GM23338 (cell line): ENCODE measurements around the gene TAF4B. TPM values are rescaled to one million over a fixed set of nuclear protein-coding genes. Genes with fewer than 3 reads are reported as not detected.

Experiments used
- ATAC-seq: fragments of 200-7000 bp; cut with Tn5 transposase; 3 replicates; pipeline ENCODE4 v1.9.1; 2020
- DNase-seq: peaks from one replicate; pipeline ENCODE4 v3.0.0-alpha.2; 2015; ENCODE audit warnings: low spot score
- H2AFZ ChIP-seq: fragments of 200-600 bp; sonication (generic); 2 replicates; pipeline ENCODE4 v1.8.0; 2016; ENCODE audit warnings: antibody characterized with exemption, mild to moderate bottlenecking, moderate library complexity
- H3F3A ChIP-seq: fragments of 200-600 bp; sonication (generic); replicated peaks from 2 replicates; pipeline ENCODE4 v1.8.0; 2017; ENCODE audit warnings: antibody characterized with exemption, mixed run types, low read depth
- H3K27ac ChIP-seq: fragments of 200-600 bp; sonication (generic); 2 replicates; pipeline ENCODE4 v1.6.1; 2016; ENCODE audit warnings: low read depth
- H3K27me3 ChIP-seq: fragments of 200-600 bp; sonication (generic); 2 replicates; pipeline ENCODE4 v1.8.0; 2016; ENCODE audit warnings: mild to moderate bottlenecking, mixed run types, moderate library complexity; ENCODE audit not compliant: insufficient read depth
- H3K36me3 ChIP-seq: fragments of 200-600 bp; sonication (generic); 2 replicates; pipeline ENCODE4 v1.8.0; 2016; ENCODE audit warnings: mild to moderate bottlenecking; ENCODE audit not compliant: insufficient read depth
- H3K4me1 ChIP-seq: fragments of 200-600 bp; sonication (generic); 2 replicates; pipeline ENCODE4 v1.8.0; 2016; ENCODE audit warnings: mild to moderate bottlenecking, moderate library complexity; ENCODE audit not compliant: insufficient read depth
- H3K4me2 ChIP-seq: fragments of 200-600 bp; sonication (generic); 2 replicates; pipeline ENCODE4 v1.7.1; 2017; ENCODE audit warnings: mixed run types
- H3K4me3 ChIP-seq: fragments of 200-600 bp; sonication (generic); 2 replicates; pipeline ENCODE4 v1.6.1; 2016; ENCODE audit warnings: mixed run types
- H3K79me2 ChIP-seq: fragments of 200-600 bp; sonication (generic); replicated peaks from 2 replicates; pipeline ENCODE4 v1.8.0; 2017; ENCODE audit warnings: mild to moderate bottlenecking; ENCODE audit not compliant: insufficient read depth
- H3K9me2 ChIP-seq: fragments of 200-600 bp; sonication (generic); 2 replicates; pipeline ENCODE4 v1.8.0; 2017; ENCODE audit not compliant: insufficient read depth
- H4K20me1 ChIP-seq: fragments of 200-600 bp; sonication (generic); replicated peaks from 2 replicates; pipeline ENCODE4 v1.8.0; 2017; ENCODE audit warnings: mild to moderate bottlenecking; ENCODE audit not compliant: insufficient read depth
- H3K27ac Mint-ChIP-seq: 2 replicates; pipeline ENCODE4 v1.8.0; 2020; ENCODE audit warnings: inconsistent platforms, mild to moderate bottlenecking, moderate library complexity, mixed read lengths
- H3K27me3 Mint-ChIP-seq: 3 replicates; pipeline ENCODE4 v1.8.0; 2022; ENCODE audit warnings: low read depth, mild to moderate bottlenecking, moderate library complexity, mixed read lengths, inconsistent platforms; ENCODE audit not compliant: insufficient read depth, poor library complexity
- H3K36me3 Mint-ChIP-seq: 3 replicates; pipeline ENCODE4 v1.8.0; 2021; ENCODE audit warnings: low read depth, mild to moderate bottlenecking, inconsistent platforms, moderate library complexity, mixed read lengths
- H3K4me1 Mint-ChIP-seq: 3 replicates; pipeline ENCODE4 v1.8.0; 2020; ENCODE audit warnings: mild to moderate bottlenecking, inconsistent platforms, mixed read lengths
- H3K4me3 Mint-ChIP-seq: 3 replicates; pipeline ENCODE4 v1.8.0; 2021; ENCODE audit warnings: moderate library complexity, mild to moderate bottlenecking, inconsistent platforms, mixed read lengths
- H3K9me3 Mint-ChIP-seq: 3 replicates; pipeline ENCODE4 v1.8.0; 2020; ENCODE audit warnings: moderate library complexity, mild to moderate bottlenecking, inconsistent platforms, mixed read lengths
- CREB1 ChIP-seq: fragments of 250-450 bp; sonication (Bioruptor Pico); IDR thresholded peaks from 2 replicates; pipeline ENCODE4 v1.5.0; 2020; ENCODE audit warnings: low read depth, mild to moderate bottlenecking, moderate library complexity
- EZH2 ChIP-seq: fragments of 200-600 bp; sonication (generic); IDR thresholded peaks from one replicate; pipeline ENCODE4 v1.8.0; 2017; ENCODE audit warnings: antibody characterized with exemption, mild to moderate bottlenecking, low read depth; ENCODE audit not compliant: unreplicated experiment
- JUNB ChIP-seq: IDR thresholded peaks from one replicate; pipeline ENCODE4 v1.6.1; 2016; ENCODE audit warnings: antibody characterized with exemption; ENCODE audit not compliant: unreplicated experiment
- NANOG ChIP-seq: IDR thresholded peaks from 2 replicates; pipeline ENCODE4 v1.6.1; 2016; ENCODE audit warnings: antibody characterized with exemption, borderline replicate concordance
- REST ChIP-seq: IDR thresholded peaks from one replicate; pipeline ENCODE4 v1.6.1; 2018; ENCODE audit warnings: antibody characterized with exemption; ENCODE audit not compliant: unreplicated experiment
- ZNF114 ChIP-seq: fragments of 250-450 bp; sonication (Bioruptor Pico); IDR thresholded peaks from 2 replicates; pipeline ENCODE4 v1.5.0; 2020; ENCODE audit warnings: mild to moderate bottlenecking, moderate library complexity
- ZNF331 ChIP-seq: fragments of 250-450 bp; sonication (Bioruptor Pico); IDR thresholded peaks from 2 replicates; pipeline ENCODE4 v1.5.0; 2020; ENCODE audit warnings: low read depth, mild to moderate bottlenecking, moderate library complexity
- ZNF462 ChIP-seq: fragments of 250-450 bp; sonication (Bioruptor Pico); IDR thresholded peaks from 2 replicates; pipeline ENCODE4 v1.5.0; 2020; ENCODE audit warnings: mild to moderate bottlenecking, moderate library complexity
- polyA plus RNA-seq: library from polyadenylated mRNA; unstranded; fragments of >200 nt; fragmentation: Nextera tagmentation; extraction: Ambion mirVana; gene quantifications from 2 replicates; pipeline ENCODE4 v1.2.1, GENCODE V29; 2016
- total RNA-seq: library from RNA; depleted of rRNA; stranded (reverse); fragments of >200 nt; shearing (Covaris generic); gene quantifications from 2 replicates; pipeline ENCODE4 v1.2.3, GENCODE V29; 2014
- TF ChIP-seq, protein P1 (sequence below): IDR thresholded peaks from 2 replicates; pipeline ENCODE4 v1.6.1; 2016; ENCODE audit warnings: antibody characterized with exemption

TAF4B gene
- total and polyA plus RNA-seq, 2 experiments from 2014 or later, result 9.4 to 27.3 TPM

- TF ChIP-seq CREB1 (CRISPR knock-in tag) (no peak), REST (no peak), ZNF331 (no peak), NANOG (no peak)
Observed at GRCh38 chr18:26190506-26190905, 35.7 kb upstream of the TAF4B start (continued).

DNA sequence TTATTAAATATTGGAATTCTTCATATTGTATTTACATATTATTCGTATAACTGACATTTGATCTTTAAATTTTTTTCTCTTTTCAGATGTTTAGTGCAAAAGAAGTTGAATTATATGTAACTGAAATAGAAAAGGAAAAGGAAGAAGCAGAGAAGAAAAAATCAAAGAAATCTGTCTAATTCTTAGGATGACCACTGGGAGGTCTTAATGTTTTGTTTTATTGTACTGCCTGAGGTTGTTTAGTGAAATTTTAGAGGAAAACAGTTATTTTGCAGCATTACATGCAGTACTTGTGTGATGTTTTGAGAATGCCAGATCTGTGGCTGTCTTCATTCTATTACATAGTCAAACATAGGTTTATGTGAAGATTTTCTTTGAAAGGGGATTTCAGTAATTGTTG, 34.0 kb upstream of the TAF4B start:
- H3K4me3 Mint-ChIP-seq, result no peak overlapping the region
- Histone ChIP-seq H3K9me2 (no peaks in the 10 kb centered on the region), H3K4me1 (no peaks in the 10 kb centered on the region), H2AFZ (no peak overlapping the region), H3K27ac (no peak overlapping the region), H3K36me3 (no peaks in the 10 kb centered on the region), H3F3A (no peaks in the 10 kb centered on the region), H4K20me1 (no peaks in the 10 kb centered on the region), H3K27me3 (no peaks in the 10 kb centered on the region), H3K4me2 (no peak overlapping the region), H3K79me2 (no peaks in the 10 kb centered on the region), H3K4me3 (no peak overlapping the region)
- no peak overlapping the region for H3K27ac Mint-ChIP-seq
- no peaks in the 10 kb centered on the region for H3K36me3 Mint-ChIP-seq
- DNase-seq (no peak), ATAC-seq (no peak)
- H3K27me3 Mint-ChIP-seq, result peaks cover 7% of the 10 kb centered on the region
- H3K4me1 Mint-ChIP-seq, result no peaks in the 10 kb centered on the region
- H3K9me3 Mint-ChIP-seq, result no peaks in the 10 kb centered on the region
- TF ChIP-seq REST (no peak), EZH2 (no peak), CREB1 (CRISPR knock-in tag) (no peak), ZNF114 (no peak), ZNF331 (no peak), JUNB (no peak), ZNF462 (no peak)
- TF ChIP-seq, protein P1, sequence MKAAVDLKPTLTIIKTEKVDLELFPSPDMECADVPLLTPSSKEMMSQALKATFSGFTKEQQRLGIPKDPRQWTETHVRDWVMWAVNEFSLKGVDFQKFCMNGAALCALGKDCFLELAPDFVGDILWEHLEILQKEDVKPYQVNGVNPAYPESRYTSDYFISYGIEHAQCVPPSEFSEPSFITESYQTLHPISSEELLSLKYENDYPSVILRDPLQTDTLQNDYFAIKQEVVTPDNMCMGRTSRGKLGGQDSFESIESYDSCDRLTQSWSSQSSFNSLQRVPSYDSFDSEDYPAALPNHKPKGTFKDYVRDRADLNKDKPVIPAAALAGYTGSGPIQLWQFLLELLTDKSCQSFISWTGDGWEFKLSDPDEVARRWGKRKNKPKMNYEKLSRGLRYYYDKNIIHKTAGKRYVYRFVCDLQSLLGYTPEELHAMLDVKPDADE, result no peak
